ENCODE measurements around the gene KLK1. TPM values are rescaled to one million over a fixed set of nuclear protein-coding genes. Genes with fewer than 3 reads are reported as not detected.
A peak's percentile ranks its signal among the peaks of the same experiment; 100 is the strongest.

Gene KLK1
- total RNA-seq, 1 experiment from 2014 or later = not detected

DNA sequence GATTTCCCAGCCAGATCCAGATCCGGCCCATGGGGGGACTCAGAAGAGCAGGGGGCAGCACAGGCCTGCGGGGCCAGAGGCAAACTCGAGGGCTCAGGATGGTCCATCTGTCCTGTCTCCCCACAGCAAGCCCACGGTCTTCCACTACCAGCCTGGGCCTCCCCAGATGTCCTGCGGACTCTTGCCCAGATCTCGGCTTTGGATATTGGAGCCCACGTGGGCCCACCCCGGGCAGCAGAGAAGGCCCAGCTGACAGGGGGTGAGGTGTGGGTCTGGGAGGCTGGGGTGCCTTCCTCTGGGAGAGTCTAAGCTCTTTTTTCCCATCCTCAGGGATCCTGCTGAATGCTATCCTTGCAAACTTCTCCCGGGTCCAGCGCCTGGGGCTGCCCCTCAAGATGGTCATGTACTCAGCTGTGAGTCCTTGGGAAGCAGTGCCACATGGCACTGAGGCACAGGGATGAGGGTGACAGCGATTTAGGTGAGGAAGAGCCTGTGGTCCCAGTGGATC, 30.0 kb downstream of the KLK1 start:
- Mint-ChIP-seq H3K27ac (ENCODE audit: unreplicated experiment) (no peak overlapping the region), H3K4me1 (ENCODE audit: low read depth, unreplicated experiment) (no peaks in the 10 kb centered on the region), H3K27me3 (ENCODE audit: unreplicated experiment) (peaks cover 30% of the 10 kb centered on the region), H3K4me3 (ENCODE audit: low read depth, unreplicated experiment) (peak overlapping the region; percentile 17), H3K36me3 (ENCODE audit: insufficient read depth, unreplicated experiment) (peaks cover 67% of the 10 kb centered on the region), H3K9me3 (ENCODE audit: low read depth, unreplicated experiment) (peaks cover 3% of the 10 kb centered on the region)
- TF ChIP-seq, protein P1, sequence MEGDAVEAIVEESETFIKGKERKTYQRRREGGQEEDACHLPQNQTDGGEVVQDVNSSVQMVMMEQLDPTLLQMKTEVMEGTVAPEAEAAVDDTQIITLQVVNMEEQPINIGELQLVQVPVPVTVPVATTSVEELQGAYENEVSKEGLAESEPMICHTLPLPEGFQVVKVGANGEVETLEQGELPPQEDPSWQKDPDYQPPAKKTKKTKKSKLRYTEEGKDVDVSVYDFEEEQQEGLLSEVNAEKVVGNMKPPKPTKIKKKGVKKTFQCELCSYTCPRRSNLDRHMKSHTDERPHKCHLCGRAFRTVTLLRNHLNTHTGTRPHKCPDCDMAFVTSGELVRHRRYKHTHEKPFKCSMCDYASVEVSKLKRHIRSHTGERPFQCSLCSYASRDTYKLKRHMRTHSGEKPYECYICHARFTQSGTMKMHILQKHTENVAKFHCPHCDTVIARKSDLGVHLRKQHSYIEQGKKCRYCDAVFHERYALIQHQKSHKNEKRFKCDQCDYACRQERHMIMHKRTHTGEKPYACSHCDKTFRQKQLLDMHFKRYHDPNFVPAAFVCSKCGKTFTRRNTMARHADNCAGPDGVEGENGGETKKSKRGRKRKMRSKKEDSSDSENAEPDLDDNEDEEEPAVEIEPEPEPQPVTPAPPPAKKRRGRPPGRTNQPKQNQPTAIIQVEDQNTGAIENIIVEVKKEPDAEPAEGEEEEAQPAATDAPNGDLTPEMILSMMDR (IDR thresholded peaks at IDR 0.05; ENCODE audit: unreplicated experiment) = no peak
- CTCF ChIA-PET = no interaction called here
- BruUV-seq (replicated peaks) = TSS peak; percentile 10
- no peak for DNase-seq
- intact Hi-C loops (cut with micrococcal nuclease; ENCODE audit: unreplicated experiment) = loop anchor here (5.0 kb wide), 1 partner anchor 129 kb away; no protein-coding TSS in a partner anchor

DNA sequence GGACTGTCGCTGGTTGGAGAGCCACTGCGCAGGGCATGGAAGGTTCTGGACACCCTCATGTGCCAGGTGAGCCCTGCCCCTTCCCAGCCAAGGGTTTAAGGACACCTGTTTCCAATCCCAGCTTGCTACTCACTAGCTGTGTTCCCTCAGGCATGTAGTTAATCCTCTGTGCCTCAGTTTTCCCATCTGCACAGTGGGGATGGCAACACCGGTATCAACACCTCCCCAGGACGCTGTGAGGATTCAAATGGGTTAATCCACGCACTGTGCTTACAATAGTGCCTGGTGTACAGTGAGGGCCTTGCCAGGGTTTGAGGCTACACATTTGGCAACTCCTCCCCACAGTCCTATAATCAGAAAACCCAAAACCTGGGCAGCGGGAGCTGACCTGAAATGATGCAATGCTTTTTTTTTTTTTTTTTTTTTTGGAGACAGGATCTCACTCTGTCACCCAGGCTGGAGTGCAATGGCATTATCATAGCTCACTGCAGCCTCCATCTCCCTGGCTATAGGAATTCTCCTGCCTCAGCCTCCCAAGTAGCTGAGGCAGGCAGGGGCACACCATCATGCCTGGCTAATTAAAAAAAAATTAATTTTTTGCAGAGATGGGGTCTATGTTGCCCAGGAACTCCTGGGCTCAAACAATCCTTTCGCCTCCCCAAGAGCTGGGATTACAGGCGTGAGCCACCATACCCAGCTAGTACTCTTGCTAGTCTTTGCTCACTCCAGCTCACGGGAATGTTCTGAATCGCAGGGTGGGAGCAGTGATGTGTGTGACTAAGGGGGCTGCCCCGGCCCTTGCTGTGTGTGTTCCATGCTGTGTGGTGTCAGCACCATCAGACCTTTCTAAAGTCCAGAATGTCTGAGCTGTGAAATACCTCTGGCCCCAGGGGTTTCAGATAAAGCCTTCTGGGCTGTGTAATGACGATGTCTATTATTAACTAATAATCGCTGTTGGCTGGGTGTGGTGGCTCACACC, 31.0 kb downstream of the KLK1 start:
- Mint-ChIP-seq H3K27me3 (ENCODE audit: unreplicated experiment) (peaks cover 40% of the 10 kb centered on the region), H3K27ac (ENCODE audit: unreplicated experiment) (no peak overlapping the region), H3K36me3 (ENCODE audit: insufficient read depth, unreplicated experiment) (peaks cover 59% of the 10 kb centered on the region), H3K9me3 (ENCODE audit: low read depth, unreplicated experiment) (peaks cover 3% of the 10 kb centered on the region), H3K4me3 (ENCODE audit: low read depth, unreplicated experiment) (no peak overlapping the region), H3K4me1 (ENCODE audit: low read depth, unreplicated experiment) (no peaks in the 10 kb centered on the region)
- no TSS peak for BruUV-seq (replicated peaks)
- CTCF ChIA-PET = interaction anchor here (0.6 to 0.7 kb wide), 2 partner anchors 81 to 105 kb away, joined by 3 read pairs; partner anchors contain the start of gene KLK2
- no peak for DNase-seq
- intact Hi-C loops (cut with micrococcal nuclease; ENCODE audit: unreplicated experiment) = loop anchor here (5.0 kb wide), 1 partner anchor 130 kb away; no protein-coding TSS in a partner anchor
- TF ChIP-seq, protein P1 (IDR thresholded peaks at IDR 0.05; ENCODE audit: unreplicated experiment) = no peak

DNA sequence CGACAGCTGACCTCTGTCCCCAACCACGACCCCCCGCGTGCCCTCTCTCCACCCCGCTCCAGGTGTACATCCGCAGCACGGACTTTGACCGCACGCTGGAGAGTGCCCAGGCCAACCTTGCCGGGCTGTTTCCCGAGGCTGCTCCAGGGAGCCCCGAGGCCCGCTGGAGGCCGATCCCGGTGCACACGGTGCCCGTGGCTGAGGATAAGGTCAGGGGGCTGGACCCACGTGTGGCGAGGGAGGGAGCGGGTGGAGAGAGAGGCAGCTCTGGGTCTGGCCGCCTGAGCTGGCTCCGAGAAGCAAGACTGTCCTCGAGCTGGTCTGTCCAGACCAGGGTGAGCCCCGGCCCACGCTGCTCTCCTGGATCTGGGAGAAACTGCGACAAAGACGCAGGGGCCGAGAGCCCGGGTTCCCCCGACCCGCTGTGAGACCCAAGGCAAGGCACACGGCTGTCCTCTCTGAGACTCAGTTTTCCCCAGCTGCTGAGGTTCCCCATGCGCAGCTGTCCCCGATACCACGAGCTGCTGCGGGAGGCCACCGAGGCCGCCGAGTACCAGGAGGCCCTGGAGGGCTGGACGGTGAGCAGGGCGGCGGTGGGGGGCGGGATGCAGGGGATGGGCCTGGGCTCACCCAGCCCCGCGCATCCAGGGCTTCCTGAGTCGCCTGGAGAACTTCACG, 31.9 kb downstream of the KLK1 start:
- no TSS peak for BruUV-seq (replicated peaks)
- TF ChIP-seq, protein P1 (IDR thresholded peaks at IDR 0.05; ENCODE audit: unreplicated experiment) = no peak
- no peak overlapping the region for H3K27ac Mint-ChIP-seq (ENCODE audit: unreplicated experiment)
- intact Hi-C loops (cut with micrococcal nuclease; ENCODE audit: unreplicated experiment) = loop anchor here (5.0 kb wide), 1 partner anchor 131 kb away; no protein-coding TSS in a partner anchor
- peaks cover 44% of the 10 kb centered on the region for H3K27me3 Mint-ChIP-seq (ENCODE audit: unreplicated experiment)
- no peak overlapping the region for H3K4me3 Mint-ChIP-seq (ENCODE audit: low read depth, unreplicated experiment)
- H3K36me3 Mint-ChIP-seq (ENCODE audit: insufficient read depth, unreplicated experiment) = peaks cover 50% of the 10 kb centered on the region
- CTCF ChIA-PET = no interaction called here
- no peaks in the 10 kb centered on the region for H3K4me1 Mint-ChIP-seq (ENCODE audit: low read depth, unreplicated experiment)
- peaks cover 3% of the 10 kb centered on the region for H3K9me3 Mint-ChIP-seq (ENCODE audit: low read depth, unreplicated experiment)
- DNase-seq = no peak

DNA sequence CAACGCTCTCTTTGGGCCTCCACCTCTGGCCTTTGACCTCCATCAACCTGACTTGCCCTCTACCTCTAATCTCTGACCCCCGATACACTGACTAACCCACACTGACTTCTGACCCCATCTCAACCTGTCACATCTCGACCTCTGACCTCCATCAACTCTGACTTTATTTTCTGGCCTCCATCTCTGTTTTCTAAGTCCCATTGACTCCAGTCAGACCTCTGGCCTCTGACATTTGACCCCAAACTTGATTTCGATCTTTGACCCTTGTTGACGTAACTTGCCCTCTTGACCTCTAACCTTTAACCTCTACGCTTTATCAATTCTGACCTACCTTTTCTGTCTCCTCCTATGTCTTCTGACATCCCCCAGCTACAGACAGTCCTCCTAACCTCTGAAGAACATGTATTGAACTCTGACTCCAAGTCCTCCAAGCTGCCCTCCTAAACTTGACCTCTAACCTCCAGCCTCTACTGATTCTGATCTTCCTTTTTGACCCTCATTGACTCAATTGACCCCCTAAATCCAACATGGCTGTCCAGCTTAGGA, 32.6 kb downstream of the KLK1 start:
- no peak overlapping the region for H3K4me3 Mint-ChIP-seq (ENCODE audit: low read depth, unreplicated experiment)
- no TSS peak for BruUV-seq (replicated peaks)
- peaks cover 3% of the 10 kb centered on the region for H3K9me3 Mint-ChIP-seq (ENCODE audit: low read depth, unreplicated experiment)
- H3K36me3 Mint-ChIP-seq (ENCODE audit: insufficient read depth, unreplicated experiment) = peaks cover 43% of the 10 kb centered on the region
- no peak for DNase-seq
- CTCF ChIA-PET = no interaction called here
- TF ChIP-seq, protein P1 (IDR thresholded peaks at IDR 0.05; ENCODE audit: unreplicated experiment) = no peak
- intact Hi-C loops (cut with micrococcal nuclease; ENCODE audit: unreplicated experiment) = loop anchor here (5.0 kb wide), 1 partner anchor 131 kb away; no protein-coding TSS in a partner anchor
- no peaks in the 10 kb centered on the region for H3K4me1 Mint-ChIP-seq (ENCODE audit: low read depth, unreplicated experiment)
- peaks cover 50% of the 10 kb centered on the region for H3K27me3 Mint-ChIP-seq (ENCODE audit: unreplicated experiment)
- peak overlapping the region; percentile 22 for H3K27ac Mint-ChIP-seq (ENCODE audit: unreplicated experiment)

Data from Calu3 (cell line).